M059J (cell line): Measurements from ENCODE around the gene WASF3. TPM values are rescaled to one million over a fixed set of nuclear protein-coding genes. Genes with fewer than 3 reads are reported as not detected.

ENCODE experiments used
- DNase-seq: peaks from one replicate; pipeline ENCODE4 v3.0.0-alpha.2; 2012; ENCODE audit warnings: low read depth
- total RNA-seq: library from RNA; depleted of rRNA; stranded (reverse); fragments of >200 nt; shearing (Covaris generic); gene quantifications from 2 replicates; pipeline ENCODE4 v1.2.3, GENCODE V29; 2014

Gene WASF3
- total RNA-seq, 1 experiment from 2014 or later, result 10.1 TPM

- DNase-seq, result no peak
These were observed 123.6 kb downstream of the WASF3 start for GRCh38 chr13:26681036-26681435.

DNA sequence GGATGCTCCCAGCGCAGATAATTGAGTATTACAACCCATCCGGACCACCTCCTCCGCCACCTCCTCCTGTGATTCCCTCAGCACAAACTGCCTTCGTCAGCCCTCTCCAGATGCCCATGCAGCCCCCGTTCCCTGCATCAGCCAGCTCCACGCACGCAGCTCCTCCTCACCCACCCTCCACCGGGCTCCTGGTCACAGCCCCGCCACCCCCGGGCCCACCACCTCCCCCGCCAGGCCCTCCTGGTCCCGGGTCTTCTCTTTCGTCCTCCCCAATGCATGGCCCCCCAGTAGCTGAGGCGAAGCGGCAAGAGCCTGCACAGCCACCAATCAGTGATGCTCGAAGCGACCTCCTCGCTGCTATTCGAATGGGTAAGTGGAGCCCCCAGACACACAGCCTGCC, 125.1 kb downstream of the WASF3 start:
- DNase-seq, result no peak

DNA sequence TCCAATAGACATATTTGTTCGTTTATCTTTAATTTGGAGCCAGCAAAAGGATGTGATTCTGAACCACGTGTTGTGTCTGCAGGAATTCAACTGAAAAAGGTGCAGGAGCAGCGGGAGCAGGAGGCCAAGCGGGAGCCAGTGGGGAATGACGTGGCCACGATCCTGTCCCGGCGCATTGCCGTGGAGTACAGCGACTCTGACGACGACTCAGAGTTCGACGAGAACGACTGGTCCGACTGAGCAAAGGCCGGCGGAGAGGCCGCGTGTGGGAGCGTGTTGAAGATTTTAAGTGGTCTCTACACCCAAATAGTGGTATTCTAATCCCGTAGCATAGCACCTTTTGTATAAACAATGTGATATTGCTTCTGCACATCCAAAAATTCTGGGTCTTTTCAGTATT, 128.1 kb downstream of the WASF3 start:
- no peak for DNase-seq

DNA sequence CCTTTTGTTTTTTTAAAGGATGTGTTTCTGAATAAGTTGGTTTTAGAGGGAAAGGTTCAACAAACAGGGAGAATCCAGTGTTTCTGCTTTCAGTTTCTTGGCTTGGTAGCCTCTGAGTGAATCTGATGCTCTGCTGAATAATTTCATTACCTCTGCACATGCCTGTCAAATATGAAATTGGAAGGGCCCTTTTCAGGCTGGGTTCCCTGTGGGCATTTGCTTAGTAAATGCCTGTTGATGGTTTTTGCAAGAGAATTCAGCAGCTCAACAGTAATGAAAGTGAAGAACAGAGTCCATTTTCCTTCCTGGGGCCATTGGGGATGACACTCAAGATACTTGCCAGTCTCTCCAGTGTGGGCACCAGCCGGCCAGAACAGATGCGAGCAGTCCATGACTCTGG, 128.8 kb downstream of the WASF3 start:
- DNase-seq, result no peak

DNA sequence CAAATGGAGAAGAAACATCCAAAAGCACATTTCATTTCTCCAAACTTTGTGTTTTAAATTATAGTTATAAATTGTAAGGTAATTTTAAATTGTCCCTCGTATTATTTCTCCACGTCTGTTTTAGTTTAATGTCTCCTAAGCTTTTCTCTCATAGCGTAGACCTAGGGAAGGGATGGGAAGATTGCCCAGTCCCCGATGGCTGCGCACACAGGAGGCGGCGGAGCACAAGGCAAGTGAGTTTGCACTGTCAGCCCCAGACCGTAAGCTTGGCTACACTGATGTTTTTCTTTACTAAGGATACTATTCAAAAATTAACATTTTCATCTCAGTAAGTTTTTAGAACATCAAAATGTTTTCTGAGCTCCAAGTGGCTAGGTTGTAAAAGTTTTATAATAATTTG, 130.8 kb downstream of the WASF3 start:
- DNase-seq, result no peak

- DNase-seq, result no peak
These were observed 131.5 kb downstream of the WASF3 start for GRCh38 chr13:26688980-26689379.

DNA sequence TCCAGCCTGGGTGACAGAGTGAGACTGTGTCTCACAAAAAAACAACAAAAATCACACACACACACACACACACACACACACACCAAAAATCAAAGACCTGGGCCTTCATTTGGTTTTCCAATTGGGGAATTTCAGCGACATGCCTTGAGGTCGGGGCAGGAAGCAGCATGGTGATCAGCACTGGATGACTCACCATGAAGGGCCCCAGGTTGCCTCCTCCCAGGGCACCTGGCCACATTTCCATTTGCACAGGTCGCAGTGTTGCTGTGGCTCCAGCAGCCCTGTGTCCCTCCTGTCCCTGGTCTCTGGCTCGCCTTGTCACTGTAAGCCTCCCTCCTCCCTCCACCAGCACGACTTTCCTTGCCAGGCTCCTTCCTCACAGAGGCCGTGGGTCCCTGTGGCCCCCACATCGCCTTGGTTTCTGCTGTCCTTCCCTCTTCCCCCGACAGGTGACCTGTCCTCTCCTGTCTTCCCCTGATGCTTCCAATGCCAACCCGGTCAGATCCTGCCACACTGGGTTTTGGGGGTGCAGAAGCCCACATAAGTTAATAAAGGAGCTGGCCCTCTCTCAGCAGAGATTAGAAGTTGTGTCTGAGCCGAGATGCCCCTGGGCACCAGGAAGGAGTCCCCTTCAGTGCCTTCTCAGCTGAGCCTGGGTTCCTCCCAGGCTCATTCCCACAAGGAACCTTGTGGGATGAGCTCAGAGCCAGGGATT, 136.4 kb downstream of the WASF3 start:
- peak; percentile 23 for DNase-seq

- no peak for DNase-seq
These were observed 137.3 kb downstream of the WASF3 start for GRCh38 chr13:26694609-26695359.

DNA sequence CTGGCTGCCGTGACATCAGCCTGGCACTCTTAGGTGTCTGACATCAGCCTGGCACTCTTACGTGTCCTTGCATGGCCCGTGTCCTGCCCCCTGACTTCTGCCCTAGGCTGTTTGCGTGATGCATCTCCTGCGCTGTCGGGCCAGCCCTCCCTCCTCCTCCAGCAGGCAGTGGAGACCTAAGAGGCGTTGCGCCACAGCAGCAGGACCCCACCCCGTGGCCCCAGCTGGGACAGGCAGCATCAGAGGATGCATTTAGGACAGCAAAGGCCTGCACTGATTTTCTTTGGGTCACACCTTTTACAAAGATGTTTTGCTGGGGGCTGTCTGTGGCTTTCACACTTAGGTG, 137.8 kb downstream of the WASF3 start:
- no peak for DNase-seq

- DNase-seq, result no peak
These were observed 138.4 kb downstream of the WASF3 start for GRCh38 chr13:26695891-26696311.

DNA sequence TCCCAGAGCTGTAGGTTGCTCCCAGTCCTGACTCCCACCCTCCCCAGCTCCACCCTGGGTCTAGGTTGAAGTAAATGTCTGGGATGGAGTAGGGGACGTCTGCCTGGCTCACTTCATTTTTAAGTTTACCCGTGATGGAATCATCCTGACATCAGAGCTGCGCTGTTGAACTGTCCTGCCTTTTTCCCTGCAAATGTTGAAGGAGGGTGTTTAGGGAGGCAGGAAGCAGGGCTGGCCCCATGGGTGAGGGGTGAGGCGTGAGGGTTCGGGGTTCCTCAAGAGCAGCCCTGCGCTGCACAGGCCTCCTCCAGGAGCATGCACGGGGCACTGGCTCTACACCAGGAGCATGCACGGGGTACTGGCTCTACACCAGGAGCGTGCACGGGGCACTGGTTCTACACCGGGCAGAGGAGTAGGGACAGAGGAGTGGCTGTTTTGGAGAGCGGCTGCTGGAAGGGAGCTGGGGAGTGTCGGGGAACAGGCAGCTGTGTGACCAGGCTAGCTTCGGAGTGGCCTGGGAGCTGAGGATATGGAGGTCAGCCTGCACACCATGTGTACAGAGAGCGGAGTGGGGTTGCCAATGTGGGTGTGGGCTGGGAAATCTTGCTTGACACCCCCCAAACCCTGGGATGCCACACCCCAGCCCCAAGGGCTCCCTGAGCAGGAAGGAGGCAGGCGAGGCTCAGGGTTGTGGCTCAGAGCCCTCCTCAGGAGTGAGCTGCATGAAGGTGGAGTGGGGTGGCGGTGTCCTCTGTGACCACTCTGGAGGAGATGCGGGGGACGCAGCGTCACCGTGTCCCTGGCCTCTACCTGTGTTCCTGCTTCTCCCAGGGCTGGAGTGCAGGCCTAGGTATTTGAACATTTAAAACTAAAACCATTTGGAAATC, 139.8 kb downstream of the WASF3 start:
- DNase-seq, result no peak

- DNase-seq, result peak; percentile 65
These were observed 141.1 kb downstream of the WASF3 start for GRCh38 chr13:26698392-26699196.

DNA sequence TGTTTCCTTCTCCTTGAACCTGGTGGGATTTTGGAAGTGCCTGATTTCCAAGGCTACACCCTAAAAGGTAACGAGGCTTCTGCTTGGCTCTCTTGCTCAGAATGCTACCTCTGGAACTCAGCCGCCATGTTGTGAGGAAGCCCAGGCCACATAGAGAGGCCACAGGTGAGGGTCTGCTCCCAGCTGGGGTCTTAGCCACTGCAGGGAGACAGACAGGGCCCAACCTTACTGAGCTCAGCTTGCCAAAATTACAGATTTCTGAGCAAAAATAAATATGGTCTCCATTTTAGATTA, 141.7 kb downstream of the WASF3 start:
- DNase-seq, result no peak

DNA sequence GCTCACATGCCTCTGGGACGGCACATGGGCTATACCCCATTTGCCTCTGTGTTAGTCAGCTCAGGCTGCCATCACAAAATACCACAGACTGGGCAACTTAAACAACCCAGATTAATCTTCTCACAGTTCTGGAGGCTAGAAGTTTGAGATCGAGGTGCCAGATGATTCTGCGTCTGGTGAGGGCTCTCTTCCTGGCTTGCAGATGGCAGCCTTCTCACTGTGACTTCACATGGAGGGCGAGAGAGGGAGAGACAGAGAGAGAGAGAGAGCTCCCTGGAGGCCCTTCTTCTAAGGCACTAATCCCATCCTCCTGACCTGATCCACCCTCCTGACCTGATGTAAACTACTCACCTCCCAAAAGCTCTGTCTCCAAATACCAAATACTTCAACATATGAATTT, 148.1 kb downstream of the WASF3 start:
- no peak for DNase-seq

DNA sequence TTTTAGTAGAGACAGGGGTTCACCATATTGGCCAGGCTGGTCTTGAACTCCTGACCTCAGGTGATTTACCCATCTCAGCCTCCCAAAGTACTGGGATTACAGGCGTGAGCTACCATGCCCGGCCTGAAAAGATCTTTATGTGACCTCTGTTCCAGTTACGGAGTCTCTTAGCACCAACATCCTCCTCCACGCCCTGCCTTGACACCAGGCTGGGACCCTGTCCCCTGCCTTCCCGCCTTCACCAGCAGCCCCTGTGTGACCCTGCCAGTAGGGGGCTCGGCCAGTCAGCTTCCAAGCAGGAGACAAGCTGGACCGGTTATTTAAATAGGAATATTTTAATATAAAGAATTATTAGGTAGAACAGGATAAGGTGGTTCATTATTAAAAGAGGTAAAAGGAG, 148.9 kb downstream of the WASF3 start:
- DNase-seq, result no peak

DNA sequence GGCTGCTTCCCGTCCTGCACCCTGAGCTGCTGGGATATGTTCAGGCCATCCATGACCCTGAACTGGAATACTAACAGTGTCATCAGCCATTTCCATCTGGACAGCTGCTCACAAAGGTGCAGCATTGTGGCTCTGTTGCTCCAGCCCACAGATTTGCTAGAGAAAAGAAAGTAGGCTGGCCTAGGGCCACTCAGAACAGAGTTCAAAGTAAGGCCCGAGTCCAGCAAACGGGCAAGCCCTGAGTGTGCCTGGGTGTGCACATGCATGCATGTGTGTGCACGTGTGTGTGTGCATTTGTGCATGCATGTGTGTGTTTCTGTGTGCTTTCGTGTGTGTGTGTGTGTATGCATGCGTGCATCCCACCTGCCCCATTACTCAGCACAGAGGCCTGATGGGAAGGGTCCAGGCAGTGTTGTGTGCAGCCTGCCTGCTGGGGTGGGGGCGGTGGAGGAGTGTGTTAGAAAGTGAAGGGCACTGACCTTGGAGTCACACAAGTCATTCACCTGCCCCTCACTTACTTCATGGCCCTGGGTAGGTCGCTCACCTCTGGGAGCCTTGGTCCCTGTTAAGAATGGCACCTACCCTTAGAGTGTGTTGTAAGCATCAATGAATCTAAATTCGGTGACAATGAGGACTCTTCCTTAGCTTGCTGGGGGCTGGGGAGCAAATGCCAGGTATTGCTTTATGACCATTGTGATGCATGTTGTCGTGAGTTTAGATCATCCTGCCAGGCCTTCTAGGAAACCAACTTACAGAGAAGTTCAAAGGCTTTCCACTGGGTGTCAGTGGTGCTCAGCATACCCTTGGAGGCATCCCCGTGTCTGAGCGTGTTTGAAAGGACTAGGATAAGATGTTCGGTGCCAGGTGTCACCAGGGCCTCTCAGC, 149.9 kb downstream of the WASF3 start:
- peak; percentile 57 for DNase-seq

GRCh38 chr13:26708007-26708297, 150.5 kb downstream of the WASF3 start:
- DNase-seq, result no peak

GRCh38 chr13:26709461-26709860, 152.0 kb downstream of the WASF3 start:
- DNase-seq, result no peak

- no peak for DNase-seq
These were observed 152.7 kb downstream of the WASF3 start for GRCh38 chr13:26710166-26710565.

DNA sequence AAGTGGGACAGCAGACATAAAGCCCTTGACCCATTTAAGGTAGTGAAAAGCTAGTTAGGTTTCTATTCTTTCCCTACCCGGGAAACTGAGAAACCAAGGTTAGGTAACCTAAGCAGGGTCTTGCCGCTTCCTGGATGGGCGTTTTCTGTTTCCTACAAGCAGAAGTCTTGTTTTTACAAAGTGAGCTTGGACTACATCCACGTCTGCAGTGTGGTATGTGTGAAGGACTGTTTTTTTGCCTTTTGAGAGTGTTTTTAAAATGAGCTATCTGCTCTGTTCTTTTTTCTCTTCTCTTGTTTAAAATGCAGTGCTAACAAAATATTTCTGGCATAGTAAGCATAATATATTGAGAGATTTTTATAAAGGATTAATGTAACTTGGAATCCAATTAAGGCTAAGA, 153.7 kb downstream of the WASF3 start:
- no peak for DNase-seq

GRCh38 chr13:26713341-26713740, 155.9 kb downstream of the WASF3 start:
- DNase-seq, result no peak
